Prostate gland (tissue), 2 donors: ENCODE data around the gene MNS1. TPM values are rescaled to one million over a fixed set of nuclear protein-coding genes. Genes with fewer than 3 reads are reported as not detected.
"Not testable (repeated sequence)": the region's sequence is repeated elsewhere in the genome, so short reads cannot be mapped to it uniquely, and the experiment has no call there.

Experiments used
- DNase-seq: peaks from one replicate; pipeline ENCODE4 v3.0.0-alpha.2; 2019; ENCODE audit warnings: low spot score
- H3K27ac ChIP-seq, 2 donors: fragments of 200-600 bp; sonication (generic); 2 replicates each; pipeline ENCODE4 v1.5.1; 2017 to 2019
- H3K27me3 ChIP-seq: fragments of 200-600 bp; sonication (generic); replicated peaks from 2 replicates; pipeline ENCODE4 v1.5.1; 2019; ENCODE audit not compliant: insufficient read depth
- H3K36me3 ChIP-seq, 2 donors: fragments of 200-600 bp; sonication (generic); 1 replicate in 1 of 2; 2 replicates in 1 of 2; pipeline versions ENCODE4 v1.5.1 to v1.8.1; 2017 to 2019
- H3K4me1 ChIP-seq: fragments of 200-600 bp; sonication (generic); replicated peaks from 2 replicates; pipeline ENCODE4 v1.5.1; 2019
- H3K4me3 ChIP-seq, 2 donors: fragments of 200-600 bp; sonication (generic); 2 replicates each; pipeline ENCODE4 v1.5.1; 2017 to 2019
- H3K9me3 ChIP-seq: fragments of 200-600 bp; sonication (generic); 2 replicates; pipeline ENCODE4 v1.5.1; 2017
- CTCF ChIP-seq, 4 experiments: fragments of 200-600 bp in 2 of 4; fragments of 450-650 bp in 2 of 4; sonication (generic) in 2 of 4; IDR thresholded peaks; 1 replicate in 3 of 4; 2 replicates in 1 of 4; pipeline ENCODE4 v1.5.1; 2016 to 2019; ENCODE audit warnings: antibody characterized with exemption in 4 of 4, mild to moderate bottlenecking in 2 of 4, moderate library complexity in 2 of 4
- POLR2A ChIP-seq: fragments of 450-650 bp; IDR thresholded peaks from one replicate; pipeline ENCODE4 v1.6.1; 2016; ENCODE audit warnings: antibody characterized with exemption, mild to moderate bottlenecking
- POLR2AphosphoS5 ChIP-seq: sonication (generic); formaldehyde crosslinking; IDR thresholded peaks from one replicate; pipeline ENCODE4 v1.6.1; 2017; ENCODE audit warnings: antibody characterized with exemption
- WGBS: methylation state at CpG from one replicate; pipeline ENCODE4 v1.1.5; 2018; 5-methylcytosine and 5-hydroxymethylcytosine counted together
- intact Hi-C: fragments of 100-400 bp; cut with DNase I; formaldehyde crosslinking; loops from one replicate; pipeline ENCODE4 v1.14.2; 2022
- total RNA-seq, 2 donors: library from RNA; depleted of rRNA; stranded (reverse); fragments of >200 nt; gene quantifications; one replicate each; pipeline ENCODE4 v1.1.0, GENCODE V29; 2016

Gene MNS1
- total RNA-seq, 2 donors from 2014 or later, result 1.5 to 4.5 TPM

GRCh38 chr15:56492791-56493555 is 28.0 kb upstream of the MNS1 start:
- TF ChIP-seq CTCF (IDR thresholded peaks at IDR 0.05) (no peak), POLR2A (no peak), POLR2AphosphoS5 (no peak)
- Histone ChIP-seq H3K9me3 (no peaks in the 10 kb centered on the region), H3K4me1 (no peaks in the 10 kb centered on the region), H3K36me3 (no peaks in the 10 kb centered on the region), H3K27me3 (no peaks in the 10 kb centered on the region), H3K4me3 (no peak overlapping the region), H3K27ac (no peak overlapping the region)
- intact Hi-C loops, result loop anchor here (5.0 to 10.0 kb wide), 3 partner anchors 724 to 1062 kb away; no protein-coding TSS in a partner anchor
- WGBS, result 72% methylated on average over 4 of the region's 4 CpGs
- DNase-seq, result no peak

GRCh38 chr15:56492236-56492635 is 27.3 kb upstream of the MNS1 start:
- Histone ChIP-seq H3K9me3 (no peaks in the 10 kb centered on the region), H3K36me3 (no peaks in the 10 kb centered on the region), H3K27me3 (no peaks in the 10 kb centered on the region), H3K4me1 (no peaks in the 10 kb centered on the region), H3K27ac (no peak overlapping the region), H3K4me3 (no peak overlapping the region)
- DNase-seq, result no peak
- intact Hi-C loops, result loop anchor here (5.0 to 10.0 kb wide), 3 partner anchors 725 to 1063 kb away; no protein-coding TSS in a partner anchor
- 67% methylated on average over 3 of the region's 3 CpGs for WGBS
- no peak for TF ChIP-seq POLR2A
- no peak for TF ChIP-seq POLR2AphosphoS5
- no peak for TF ChIP-seq CTCF (IDR thresholded peaks at IDR 0.05)

GRCh38 chr15:56491110-56491722 is 26.3 kb upstream of the MNS1 start:
- 40% methylated on average over 5 of the region's 5 CpGs for WGBS
- H3K27ac ChIP-seq, result no peak overlapping the region
- no peaks in the 10 kb centered on the region for H3K4me1 ChIP-seq
- no peak overlapping the region for H3K4me3 ChIP-seq
- H3K36me3 ChIP-seq, result no peaks in the 10 kb centered on the region
- intact Hi-C loops, result loop anchor here (5.0 to 10.0 kb wide), 3 partner anchors 726 to 1064 kb away; no protein-coding TSS in a partner anchor
- TF ChIP-seq POLR2AphosphoS5 (no peak), POLR2A (no peak), CTCF (IDR thresholded peaks at IDR 0.05) (peak; percentile 21 to 61 (median 48))
- no peaks in the 10 kb centered on the region for H3K9me3 ChIP-seq
- DNase-seq, result peak; percentile 47
- no peaks in the 10 kb centered on the region for H3K27me3 ChIP-seq

- H3K9me3 ChIP-seq, result no peaks in the 10 kb centered on the region
- no peak overlapping the region for H3K27ac ChIP-seq
- H3K27me3 ChIP-seq, result no peaks in the 10 kb centered on the region
- TF ChIP-seq CTCF (IDR thresholded peaks at IDR 0.05), result no peak
- TF ChIP-seq POLR2A, result no peak
- no peak for TF ChIP-seq POLR2AphosphoS5
- no peaks in the 10 kb centered on the region for H3K4me1 ChIP-seq
- WGBS, result 100% methylated on average over 1 of the region's 1 CpG
- no peaks in the 10 kb centered on the region for H3K36me3 ChIP-seq
- H3K4me3 ChIP-seq, result no peak overlapping the region
- intact Hi-C loops, result loop anchor here (5.0 to 10.0 kb wide), 3 partner anchors 727 to 1064 kb away; no protein-coding TSS in a partner anchor
- no peak for DNase-seq
Measured at GRCh38 chr15:56490461-56490860, 25.5 kb upstream of the MNS1 start.

- H3K4me3 ChIP-seq, H3K36me3 ChIP-seq, H3K9me3 ChIP-seq, intact Hi-C loops, H3K27me3 ChIP-seq, H3K27ac ChIP-seq, H3K4me1 ChIP-seq, DNase-seq: not testable (repeated sequence)
- WGBS, result 92% methylated on average over 2 of the region's 2 CpGs
Measured at GRCh38 chr15:56486206-56486605, 21.3 kb upstream of the MNS1 start.

- H3K4me1 ChIP-seq, H3K27ac ChIP-seq, H3K36me3 ChIP-seq, H3K4me3 ChIP-seq, DNase-seq, H3K27me3 ChIP-seq, intact Hi-C loops, H3K9me3 ChIP-seq: not testable (repeated sequence)
- over 99% methylated on average over 3 of the region's 3 CpGs for WGBS
Measured at GRCh38 chr15:56485426-56485825, 20.5 kb upstream of the MNS1 start.
